A673 (cell line): Measurements from ENCODE around the gene THOC5. TPM values are rescaled to one million over a fixed set of nuclear protein-coding genes. Genes with fewer than 3 reads are reported as not detected.

Experiments
- BruUV-seq: library from RNA; stranded (reverse); fragments of 400-500 nt; replicated peaks from 2 replicates; lab custom pipeline; 2021; lab: Mats Ljungman, UMichigan
- CTCF ChIA-PET: fragments of 300-600 bp; sonication (Branson Sonifier 250); formaldehyde crosslinking; loops from one replicate; lab custom pipeline; 2022; ENCODE audit warnings: antibody characterized with exemption; lab: Charles Lee
- POLR2A ChIA-PET: fragments of 300-600 bp; sonication (Branson Sonifier 250); formaldehyde crosslinking; loops from one replicate; lab custom pipeline; 2022; ENCODE audit warnings: antibody characterized with exemption; ENCODE audit not compliant: low non-redundant PET; lab: Charles Lee
- DNase-seq: peaks from one replicate; pipeline ENCODE4 v3.0.0-alpha.2; 2015; ENCODE audit warnings: low spot score
- H3K27ac ChIP-seq: fragments of 200-600 bp; sonication (generic); 2 replicates; pipeline ENCODE4 v1.5.1; 2016; ENCODE audit warnings: mixed run types, low read depth, mild to moderate bottlenecking, mixed read lengths, antibody characterized with exemption, low read length; ENCODE audit not compliant: poor library complexity, severe bottlenecking
- H3K27me3 ChIP-seq: fragments of 200-600 bp; sonication (generic); replicated peaks from 2 replicates; pipeline ENCODE4 v1.6.1; 2017; ENCODE audit warnings: mixed run types, low read depth, mild to moderate bottlenecking, mixed read lengths, antibody characterized with exemption, low read length; ENCODE audit not compliant: insufficient read depth, poor library complexity
- H3K36me3 ChIP-seq: fragments of 200-600 bp; sonication (generic); 2 replicates; pipeline ENCODE4 v1.6.1; 2016; ENCODE audit warnings: mixed run types, mild to moderate bottlenecking, mixed read lengths, antibody characterized with exemption, low read length; ENCODE audit not compliant: insufficient read depth, poor library complexity, severe bottlenecking
- H3K4me1 ChIP-seq: fragments of 200-600 bp; sonication (generic); 2 replicates; pipeline ENCODE4 v1.6.1; 2017; ENCODE audit warnings: mixed run types, mild to moderate bottlenecking, mixed read lengths, antibody characterized with exemption, low read length; ENCODE audit not compliant: insufficient read depth, poor library complexity, severe bottlenecking
- H3K4me3 ChIP-seq: fragments of 200-600 bp; sonication (generic); 2 replicates; pipeline ENCODE4 v1.5.1; 2016; ENCODE audit warnings: low read depth, mixed run types, mild to moderate bottlenecking, mixed read lengths, low read length; ENCODE audit not compliant: poor library complexity, severe bottlenecking
- H3K9me3 ChIP-seq: fragments of 200-600 bp; sonication (generic); 2 replicates; pipeline ENCODE4 v1.6.1; 2016; ENCODE audit warnings: mixed run types, low read depth, mild to moderate bottlenecking, mixed read lengths, antibody characterized with exemption, low read length; ENCODE audit not compliant: poor library complexity, severe bottlenecking
- CTCF ChIP-seq: fragments of 300-800, 200-600 bp; sonication (generic); conservative IDR thresholded peaks from 2 replicates; pipeline ENCODE4 v1.5.1; 2017; ENCODE audit warnings: low read depth, mild to moderate bottlenecking, antibody characterized with exemption, low read length, moderate library complexity, mixed read lengths
- EZH2 ChIP-seq: fragments of 200-600 bp; sonication (generic); IDR thresholded peaks from 2 replicates; pipeline ENCODE4 v1.6.1; 2017; ENCODE audit warnings: borderline replicate concordance, low read depth, mild to moderate bottlenecking, mixed read lengths, antibody characterized with exemption, low read length; ENCODE audit not compliant: poor library complexity, severe bottlenecking
- intact Hi-C: fragments of 100-400 bp; cut with micrococcal nuclease; formaldehyde crosslinking; loops from one replicate; pipeline ENCODE4 v1.10.0; 2022; ENCODE audit not compliant: unreplicated experiment
- total RNA-seq: library from RNA; stranded (reverse); gene quantifications from 2 replicates; pipeline ENCODE4 v1.2.3, GENCODE V29; 2021

The THOC5 gene
- total RNA-seq, 1 experiment from 2014 or later, result 101 TPM

DNA sequence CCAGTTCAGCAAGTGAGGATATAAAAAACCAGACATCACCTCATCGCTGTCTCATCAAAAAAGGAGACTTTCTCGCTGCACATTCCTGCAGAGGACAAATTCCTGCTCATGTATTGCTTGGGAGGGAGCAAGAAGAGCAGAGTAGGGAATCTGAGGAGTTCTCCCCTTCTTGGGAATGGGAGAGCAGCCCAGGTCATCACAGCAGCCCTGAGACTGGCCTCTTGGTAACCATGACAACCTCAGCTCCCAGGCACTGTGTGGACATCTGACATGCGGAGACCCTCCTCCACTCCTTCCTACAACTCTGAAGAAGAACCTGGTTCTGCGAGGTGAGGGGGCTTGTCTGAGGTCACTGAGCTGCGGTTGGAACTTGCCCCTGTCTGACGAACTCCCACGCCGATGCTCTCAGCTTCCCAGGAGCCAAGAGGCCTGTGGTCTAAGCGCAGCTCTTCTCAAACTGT, 97.3 kb downstream of the THOC5 start:
- no peaks in the 10 kb centered on the region for H3K36me3 ChIP-seq
- no TSS peak for BruUV-seq
- no peaks in the 10 kb centered on the region for H3K27me3 ChIP-seq
- no peak for TF ChIP-seq EZH2
- no peak for TF ChIP-seq CTCF
- H3K4me3 ChIP-seq, result no peak overlapping the region
- H3K4me1 ChIP-seq, result no peaks in the 10 kb centered on the region
- DNase-seq, result no peak
- no peaks in the 10 kb centered on the region for H3K9me3 ChIP-seq
- H3K27ac ChIP-seq, result no peak overlapping the region
- intact Hi-C loops, result no loop called here
- ChIA-PET CTCF (no interaction called here), POLR2A (no interaction called here)

Other genes with a start within 250 kb of the THOC5 start
- gene GAS2L1, start 247.1 kb downstream of the THOC5 start, total RNA-seq, result 22.7 TPM in 2 replicates
- gene RASL10A, start 238.1 kb downstream of the THOC5 start, total RNA-seq, result 0.68 TPM in 1 of 2 replicates, not detected in the other
- gene AP1B1, start 165.2 kb downstream of the THOC5 start, total RNA-seq, result 68.1 and 75.2 TPM in 2 replicates
- gene RFPL1, start 115.2 kb downstream of the THOC5 start, total RNA-seq, result not detected in 2 replicates
- gene NEFH, start 73.5 kb downstream of the THOC5 start, total RNA-seq, result 21.4 and 22.0 TPM in 2 replicates
- gene NIPSNAP1, start 27.4 kb upstream of the THOC5 start, total RNA-seq, result 49.7 and 75.2 TPM in 2 replicates
- 40.5 and 44.6 TPM in 2 replicates for gene NF2, start 49.9 kb upstream of the THOC5 start, total RNA-seq
- gene CABP7, start 166.2 kb upstream of the THOC5 start, total RNA-seq, result not detected in 2 replicates
- gene ZMAT5, start 213.2 kb upstream of the THOC5 start, total RNA-seq, result 19.8 and 23.6 TPM in 2 replicates
- 107 and 119 TPM in 2 replicates for gene UQCR10, start 213.6 kb upstream of the THOC5 start, total RNA-seq